GM19240 (cell line): ENCODE results near the gene OR5W2.
"Not testable (repeated sequence)": the region's sequence is repeated elsewhere in the genome, so short reads cannot be mapped to it uniquely, and the experiment has no call there.

Experiments used
- DNase-seq: peaks from one replicate; pipeline ENCODE4 v3.0.0; 2011; ENCODE audit warnings: low spot score; ENCODE audit not compliant: insufficient read length

The OR5W2 gene

DNA sequence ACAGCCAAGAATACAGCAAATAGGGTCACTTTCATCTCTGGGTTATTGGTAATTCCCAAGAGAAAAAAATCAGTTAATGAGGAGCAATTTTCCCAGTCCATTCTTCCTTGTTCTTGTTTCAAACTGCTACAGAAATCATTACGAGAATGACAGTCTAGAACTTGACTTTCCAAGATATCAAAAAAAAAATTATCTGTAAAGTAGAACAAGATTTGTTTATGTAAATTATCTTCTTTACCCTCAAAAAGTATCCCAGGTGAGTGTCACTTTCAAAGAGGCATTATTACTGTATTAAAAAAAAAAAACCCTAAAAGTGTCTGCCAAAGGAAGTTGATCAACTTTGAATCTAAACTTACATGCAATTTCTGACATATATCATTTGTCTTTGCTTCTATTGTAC lies at the start of gene OR5W2:
OR5W2 (minus strand) TSS at position 101 of the 400 bp plus-strand sequence; CDS start at position 101, 0 bp downstream.
- DNase-seq = no peak

- DNase-seq = no peak
Measured at GRCh38 chr11:55956521-55956920, 42.1 kb upstream of the OR5W2 start.

DNA sequence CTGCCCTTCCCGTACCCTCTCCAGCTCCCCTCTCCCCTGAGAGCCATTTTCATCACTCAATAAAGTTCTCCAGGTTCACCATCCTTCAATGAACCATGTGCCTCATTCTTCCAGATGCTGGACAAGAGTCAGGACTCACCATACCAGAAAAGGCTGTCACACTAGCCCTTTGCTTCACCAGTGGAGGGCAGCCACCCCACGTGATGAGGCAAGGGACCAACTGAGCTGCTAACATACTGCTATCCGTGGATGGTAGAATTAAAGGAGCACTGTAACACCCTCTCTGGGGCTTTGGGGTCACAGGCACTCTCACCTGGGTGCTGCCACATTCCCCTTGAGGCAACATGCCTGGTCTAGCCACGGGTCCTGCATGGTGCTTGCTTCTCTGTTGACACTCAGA lies 34.9 kb upstream of the OR5W2 start:
- DNase-seq = no peak

DNA sequence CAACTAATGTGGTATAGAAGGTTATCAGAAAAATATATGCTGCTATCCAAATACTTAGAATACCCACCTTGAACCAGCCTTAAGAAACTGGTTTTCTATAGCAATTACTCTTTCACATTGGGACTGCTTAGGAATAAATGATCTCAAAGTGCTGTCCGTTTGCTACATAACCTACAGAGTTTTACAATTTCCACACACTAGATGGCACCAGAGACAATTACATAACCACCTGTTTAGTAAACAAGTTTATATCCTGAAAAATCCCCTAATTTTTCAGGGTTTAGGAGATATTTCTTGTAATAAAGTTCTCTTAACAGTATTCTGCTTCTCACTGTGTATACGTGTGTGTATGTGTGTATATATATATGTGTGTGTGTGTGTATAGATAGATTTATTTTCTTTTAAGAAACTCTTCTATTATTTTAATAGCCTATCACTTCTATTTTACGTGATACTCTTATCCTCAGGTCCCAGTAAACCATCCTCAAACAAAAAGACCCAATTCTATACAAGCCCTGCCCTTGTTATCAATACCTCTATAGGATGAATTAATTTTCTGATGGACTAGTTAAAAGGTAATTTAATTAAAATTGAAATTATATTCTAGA lies 28.5 kb upstream of the OR5W2 start:
- DNase-seq = no peak

DNA sequence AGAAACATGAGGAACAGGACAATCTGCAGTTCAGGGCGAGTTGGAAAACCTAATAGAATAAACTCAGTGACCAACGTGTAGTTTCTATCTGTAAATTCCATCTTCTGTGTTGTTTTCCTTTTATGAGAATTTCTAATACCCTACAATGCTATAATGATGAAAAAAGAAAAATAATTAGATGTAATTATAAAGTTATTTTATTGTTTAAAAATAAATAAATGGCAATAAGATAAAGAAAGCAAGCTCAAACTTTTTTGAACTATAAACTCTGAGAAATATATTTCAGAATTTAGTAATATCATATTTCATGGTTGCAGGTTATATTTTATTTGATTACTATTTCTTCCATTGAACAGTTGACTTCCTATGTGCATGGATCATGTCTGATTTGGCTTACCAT lies 21.9 kb upstream of the OR5W2 start, which contains the start of gene OR5I1:
OR5I1 (minus strand) TSS at position 101 of the 400 bp plus-strand sequence; CDS start at position 101, 0 bp downstream.
- no peak for DNase-seq

- DNase-seq = no peak
Measured at GRCh38 chr11:55920537-55920936, 6.2 kb upstream of the OR5W2 start.

- DNase-seq = no peak
Measured at GRCh38 chr11:55902308-55902707, 12.1 kb downstream of the OR5W2 start.

GRCh38 chr11:55895216-55895615 lies 19.2 kb downstream of the OR5W2 start:
- DNase-seq = no peak

DNA sequence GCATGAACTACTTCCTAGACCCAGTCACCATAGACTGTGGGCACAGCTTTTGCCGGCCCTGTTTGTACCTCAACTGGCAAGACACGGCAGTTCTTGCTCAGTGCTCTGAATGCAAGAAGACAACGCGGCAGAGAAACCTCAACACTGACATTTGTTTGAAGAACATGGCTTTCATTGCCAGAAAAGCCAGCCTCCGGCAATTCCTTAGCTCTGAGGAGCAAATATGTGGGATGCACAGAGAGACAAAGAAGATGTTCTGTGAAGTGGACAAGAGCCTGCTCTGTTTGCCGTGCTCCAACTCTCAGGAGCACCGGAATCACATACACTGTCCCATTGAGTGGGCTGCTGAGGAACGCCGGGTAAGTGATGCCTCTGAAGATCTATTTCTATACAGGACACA lies 28.9 kb downstream of the OR5W2 start:
- not testable (repeated sequence) for DNase-seq

- not testable (repeated sequence) for DNase-seq
Measured at GRCh38 chr11:55884995-55885394, 29.4 kb downstream of the OR5W2 start.

- not testable (repeated sequence) for DNase-seq
Measured at GRCh38 chr11:55882997-55883396, 31.4 kb downstream of the OR5W2 start, which contains the start of gene TRIM51. Gene TRIM51 (plus strand): TSS chr11:55883297. CDS start chr11:55885429, 2,132 bp downstream.

DNA sequence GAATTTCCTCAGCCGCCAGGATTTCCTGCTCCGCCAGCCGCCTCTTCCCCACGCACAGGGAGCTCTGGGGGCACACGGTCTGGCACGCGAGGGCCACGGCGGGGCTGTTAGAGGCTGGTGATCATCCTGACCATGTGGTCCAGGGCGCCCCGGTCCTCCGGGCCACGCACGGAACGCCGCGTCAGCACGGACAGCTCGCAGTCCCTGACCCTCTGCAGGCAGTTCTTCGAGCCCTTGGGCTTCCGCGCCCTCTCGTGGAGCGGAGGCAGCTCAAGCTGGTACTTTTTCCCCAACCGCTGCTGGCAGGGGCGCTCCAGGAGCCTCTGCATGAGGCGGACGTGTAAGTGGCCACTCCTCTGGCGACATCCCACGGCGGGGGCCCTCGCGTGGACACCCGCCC lies 41.2 kb downstream of the OR5W2 start:
- not testable (repeated sequence) for DNase-seq

- DNase-seq = not testable (repeated sequence)
Measured at GRCh38 chr11:55872731-55873130, 41.7 kb downstream of the OR5W2 start.

- not testable (repeated sequence) for DNase-seq
Measured at GRCh38 chr11:55867354-55867753, 47.0 kb downstream of the OR5W2 start.
